Neural cell (in vitro differentiated cells): Measurements from ENCODE around the gene DPP10.

ENCODE experiments used
- EZH2 ChIP-seq: fragments of 200-600, 300-800 bp; shearing (Covaris generic), sonication (generic); IDR thresholded peaks from 2 replicates; pipeline ENCODE4 v1.6.1; 2014; ENCODE audit warnings: antibody characterized with exemption, low read length, borderline replicate concordance, mild to moderate bottlenecking; ENCODE audit not compliant: insufficient read depth, poor library complexity, severe bottlenecking
- POLR2AphosphoS5 ChIP-seq: IDR thresholded peaks from 2 replicates; pipeline ENCODE4 v1.6.1; 2012
- RAD21 ChIP-seq: fragments of 450-650 bp; conservative IDR thresholded peaks from 2 replicates; pipeline ENCODE4 v1.6.1; 2014; ENCODE audit warnings: antibody characterized with exemption, mild to moderate bottlenecking, moderate library complexity
- SMC3 ChIP-seq: fragments of 450-650 bp; conservative IDR thresholded peaks from 2 replicates; pipeline ENCODE4 v1.6.1; 2014; ENCODE audit warnings: antibody characterized with exemption, mild to moderate bottlenecking, moderate library complexity; ENCODE audit not compliant: poor library complexity
- TF ChIP-seq, protein P1 (sequence below): fragments of 450-650 bp; IDR thresholded peaks from 2 replicates; pipeline ENCODE4 v1.5.1; 2014; ENCODE audit warnings: antibody characterized with exemption, mild to moderate bottlenecking, moderate library complexity; ENCODE audit not compliant: poor library complexity, severe bottlenecking

DNA sequence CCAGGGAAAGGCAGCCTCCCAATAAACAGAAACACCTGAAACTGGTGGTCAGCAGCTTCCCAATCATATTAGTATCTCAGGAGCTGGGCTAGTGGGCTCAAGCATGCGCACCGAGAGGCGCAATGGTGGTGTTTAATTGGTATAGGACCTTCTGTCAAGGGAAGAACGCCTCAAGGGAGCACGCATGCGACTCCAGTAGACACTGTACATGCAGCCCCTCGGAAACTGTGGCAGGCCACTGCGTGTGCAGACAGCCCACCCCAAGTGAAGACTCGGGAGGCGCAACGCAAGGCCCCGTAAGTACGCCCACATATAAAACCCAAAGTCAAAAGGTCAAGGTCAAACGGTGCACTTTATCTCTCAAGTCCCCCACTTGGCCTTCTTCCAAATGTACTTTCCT lies 1405.8 kb downstream of the DPP10 start:
- TF ChIP-seq, protein P1, sequence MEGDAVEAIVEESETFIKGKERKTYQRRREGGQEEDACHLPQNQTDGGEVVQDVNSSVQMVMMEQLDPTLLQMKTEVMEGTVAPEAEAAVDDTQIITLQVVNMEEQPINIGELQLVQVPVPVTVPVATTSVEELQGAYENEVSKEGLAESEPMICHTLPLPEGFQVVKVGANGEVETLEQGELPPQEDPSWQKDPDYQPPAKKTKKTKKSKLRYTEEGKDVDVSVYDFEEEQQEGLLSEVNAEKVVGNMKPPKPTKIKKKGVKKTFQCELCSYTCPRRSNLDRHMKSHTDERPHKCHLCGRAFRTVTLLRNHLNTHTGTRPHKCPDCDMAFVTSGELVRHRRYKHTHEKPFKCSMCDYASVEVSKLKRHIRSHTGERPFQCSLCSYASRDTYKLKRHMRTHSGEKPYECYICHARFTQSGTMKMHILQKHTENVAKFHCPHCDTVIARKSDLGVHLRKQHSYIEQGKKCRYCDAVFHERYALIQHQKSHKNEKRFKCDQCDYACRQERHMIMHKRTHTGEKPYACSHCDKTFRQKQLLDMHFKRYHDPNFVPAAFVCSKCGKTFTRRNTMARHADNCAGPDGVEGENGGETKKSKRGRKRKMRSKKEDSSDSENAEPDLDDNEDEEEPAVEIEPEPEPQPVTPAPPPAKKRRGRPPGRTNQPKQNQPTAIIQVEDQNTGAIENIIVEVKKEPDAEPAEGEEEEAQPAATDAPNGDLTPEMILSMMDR: no peak
- TF ChIP-seq RAD21 (no peak), POLR2AphosphoS5 (no peak), EZH2 (no peak), SMC3 (no peak)
